ENCODE results near the gene MOV10L1. TPM values are rescaled to one million over a fixed set of nuclear protein-coding genes. Genes with fewer than 3 reads are reported as not detected.

The MOV10L1 gene
- total RNA-seq, 1 donor from 2014 or later, result 3.5 TPM

DNA sequence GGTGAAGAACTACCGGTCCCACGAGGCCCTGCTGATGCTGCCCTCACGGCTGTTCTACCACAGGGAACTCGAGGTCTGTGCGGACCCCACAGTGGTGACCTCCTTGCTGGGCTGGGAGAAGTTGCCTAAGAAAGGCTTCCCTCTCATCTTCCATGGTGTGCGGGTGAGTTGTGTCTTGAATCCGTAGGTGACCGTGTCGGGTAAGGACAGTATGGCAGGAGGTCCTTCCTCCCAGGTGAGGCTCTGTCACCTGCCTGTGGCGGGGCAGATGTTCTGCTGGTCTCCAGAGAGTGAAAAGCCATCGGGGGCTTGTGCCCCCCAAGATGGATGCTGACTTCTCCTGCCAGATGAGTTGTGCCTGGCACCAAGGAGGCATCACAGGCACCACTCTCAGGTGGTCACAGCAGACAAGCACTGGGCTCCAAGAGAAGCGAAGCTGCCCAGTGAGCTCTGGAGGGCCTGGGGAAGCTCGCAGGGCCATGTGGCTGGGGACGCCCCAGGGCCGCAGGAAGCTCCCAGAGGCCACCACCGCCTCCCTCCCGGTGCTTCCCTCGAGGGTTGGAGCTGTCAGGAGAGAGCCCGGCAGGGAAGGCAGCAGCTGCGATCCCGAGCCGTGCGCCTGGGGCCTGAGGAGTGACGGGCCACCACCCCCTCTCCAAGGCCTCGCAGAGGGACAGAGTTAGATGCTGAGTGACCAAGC lies 63.4 kb downstream of the MOV10L1 start:
- no peaks in the 10 kb centered on the region for H3K4me1 Mint-ChIP-seq
- H3K4me3 Mint-ChIP-seq, result no peak overlapping the region
- TF ChIP-seq, protein P1, sequence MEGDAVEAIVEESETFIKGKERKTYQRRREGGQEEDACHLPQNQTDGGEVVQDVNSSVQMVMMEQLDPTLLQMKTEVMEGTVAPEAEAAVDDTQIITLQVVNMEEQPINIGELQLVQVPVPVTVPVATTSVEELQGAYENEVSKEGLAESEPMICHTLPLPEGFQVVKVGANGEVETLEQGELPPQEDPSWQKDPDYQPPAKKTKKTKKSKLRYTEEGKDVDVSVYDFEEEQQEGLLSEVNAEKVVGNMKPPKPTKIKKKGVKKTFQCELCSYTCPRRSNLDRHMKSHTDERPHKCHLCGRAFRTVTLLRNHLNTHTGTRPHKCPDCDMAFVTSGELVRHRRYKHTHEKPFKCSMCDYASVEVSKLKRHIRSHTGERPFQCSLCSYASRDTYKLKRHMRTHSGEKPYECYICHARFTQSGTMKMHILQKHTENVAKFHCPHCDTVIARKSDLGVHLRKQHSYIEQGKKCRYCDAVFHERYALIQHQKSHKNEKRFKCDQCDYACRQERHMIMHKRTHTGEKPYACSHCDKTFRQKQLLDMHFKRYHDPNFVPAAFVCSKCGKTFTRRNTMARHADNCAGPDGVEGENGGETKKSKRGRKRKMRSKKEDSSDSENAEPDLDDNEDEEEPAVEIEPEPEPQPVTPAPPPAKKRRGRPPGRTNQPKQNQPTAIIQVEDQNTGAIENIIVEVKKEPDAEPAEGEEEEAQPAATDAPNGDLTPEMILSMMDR (IDR thresholded peaks at IDR 0.05; ENCODE audit: unreplicated experiment), result no peak
- no peaks in the 10 kb centered on the region for H3K36me3 Mint-ChIP-seq
- no peak overlapping the region for H3K27ac Mint-ChIP-seq
- peaks cover 20% of the 10 kb centered on the region for H3K27me3 Mint-ChIP-seq (ENCODE audit: low read depth)
- DNase-seq (ENCODE audit: low spot score in 2 of 2, unreplicated experiment in 2 of 2), result no peak
- H3K9me3 Mint-ChIP-seq, result no peaks in the 10 kb centered on the region

DNA sequence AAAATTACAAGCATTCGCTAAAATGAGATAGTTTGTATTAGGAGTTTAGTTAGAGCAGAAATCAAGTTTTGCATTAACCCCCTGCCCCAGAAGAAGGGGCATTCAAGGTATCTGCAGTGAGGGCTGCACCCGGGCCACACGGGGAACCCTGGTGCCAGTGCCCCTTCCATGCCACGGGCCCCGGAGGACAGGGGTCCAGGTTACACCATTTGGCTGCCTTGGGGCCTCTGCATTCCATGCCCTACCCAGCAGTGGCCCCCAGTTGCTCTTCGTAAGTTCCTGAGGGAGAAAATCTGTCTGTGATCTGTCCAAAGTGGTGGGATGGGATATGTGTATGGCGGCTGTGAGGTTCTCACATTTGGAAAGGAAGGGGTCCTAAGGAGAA lies 63.9 kb downstream of the MOV10L1 start:
- Mint-ChIP-seq H3K36me3 (no peaks in the 10 kb centered on the region), H3K9me3 (no peaks in the 10 kb centered on the region), H3K27ac (no peak overlapping the region), H3K4me3 (no peak overlapping the region), H3K4me1 (no peaks in the 10 kb centered on the region), H3K27me3 (ENCODE audit: low read depth) (peaks cover 26% of the 10 kb centered on the region)
- TF ChIP-seq, protein P1 (IDR thresholded peaks at IDR 0.05; ENCODE audit: unreplicated experiment), result no peak
- DNase-seq (ENCODE audit: low spot score in 2 of 2, unreplicated experiment in 2 of 2), result no peak

DNA sequence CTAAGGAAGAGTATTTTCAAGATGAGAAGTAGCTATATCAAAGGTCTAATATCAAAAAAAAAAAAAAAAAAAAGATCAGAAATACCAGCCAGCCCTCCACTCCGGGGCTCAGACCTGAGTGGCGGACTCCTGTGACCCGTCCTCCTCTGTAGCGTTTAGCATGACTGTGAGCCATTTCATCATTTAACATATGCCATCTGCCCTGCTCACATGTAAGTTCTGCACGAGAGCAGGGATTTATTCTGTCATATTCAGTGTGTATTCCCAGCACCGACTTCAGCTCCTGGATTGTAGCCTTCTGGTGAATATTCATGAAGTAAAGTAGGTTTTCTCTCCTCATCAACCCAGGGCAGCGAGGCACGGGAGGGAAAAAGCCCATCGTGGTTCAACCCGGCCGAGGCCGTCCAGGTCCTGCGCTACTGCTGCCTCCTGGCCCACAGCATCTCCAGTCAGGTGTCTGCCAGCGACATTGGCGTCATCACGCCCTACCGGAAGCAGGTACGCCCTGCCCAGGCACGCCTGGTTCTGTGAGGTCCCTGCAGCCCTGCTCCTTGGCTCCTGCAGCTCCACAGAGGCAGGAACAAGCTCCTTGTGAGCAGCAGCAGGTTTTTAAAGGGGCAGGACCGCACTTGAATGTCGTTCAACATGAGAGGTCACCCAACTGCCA lies 68.0 kb downstream of the MOV10L1 start:
- H3K27ac Mint-ChIP-seq, result no peak overlapping the region
- no peaks in the 10 kb centered on the region for H3K9me3 Mint-ChIP-seq
- no peak overlapping the region for H3K4me3 Mint-ChIP-seq
- no peaks in the 10 kb centered on the region for H3K4me1 Mint-ChIP-seq
- no peaks in the 10 kb centered on the region for H3K36me3 Mint-ChIP-seq
- peaks cover 29% of the 10 kb centered on the region for H3K27me3 Mint-ChIP-seq (ENCODE audit: low read depth)
- TF ChIP-seq, protein P1 (IDR thresholded peaks at IDR 0.05; ENCODE audit: unreplicated experiment), result no peak
- no peak for DNase-seq (ENCODE audit: low spot score in 2 of 2, unreplicated experiment in 2 of 2)

DNA sequence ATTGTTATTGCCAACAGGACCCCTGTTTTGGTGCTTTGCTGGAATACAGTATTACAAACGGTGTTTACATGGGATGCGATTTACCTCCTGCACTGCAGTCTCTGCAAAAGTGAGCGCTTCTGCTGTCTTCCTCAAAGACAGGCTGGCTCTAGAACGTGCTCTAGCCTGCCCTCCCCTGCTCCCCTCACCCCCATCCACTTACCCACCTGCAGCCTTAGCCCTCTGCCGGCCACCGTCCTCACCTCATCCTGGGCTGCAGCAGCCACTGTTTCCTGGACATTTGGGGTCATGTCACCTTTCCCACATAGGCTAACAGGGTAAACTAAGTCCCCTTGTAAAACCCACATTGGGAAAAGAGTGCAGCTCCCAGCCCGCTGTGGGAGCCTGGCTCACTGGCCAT lies 71.1 kb downstream of the MOV10L1 start:
- H3K4me3 Mint-ChIP-seq, result no peak overlapping the region
- no peak for DNase-seq (ENCODE audit: low spot score in 2 of 2, unreplicated experiment in 2 of 2)
- H3K27me3 Mint-ChIP-seq (ENCODE audit: low read depth), result peaks cover 31% of the 10 kb centered on the region
- H3K4me1 Mint-ChIP-seq, result no peaks in the 10 kb centered on the region
- H3K27ac Mint-ChIP-seq, result no peak overlapping the region
- TF ChIP-seq, protein P1 (IDR thresholded peaks at IDR 0.05; ENCODE audit: unreplicated experiment), result no peak
- H3K9me3 Mint-ChIP-seq, result no peaks in the 10 kb centered on the region
- no peaks in the 10 kb centered on the region for H3K36me3 Mint-ChIP-seq

DNA sequence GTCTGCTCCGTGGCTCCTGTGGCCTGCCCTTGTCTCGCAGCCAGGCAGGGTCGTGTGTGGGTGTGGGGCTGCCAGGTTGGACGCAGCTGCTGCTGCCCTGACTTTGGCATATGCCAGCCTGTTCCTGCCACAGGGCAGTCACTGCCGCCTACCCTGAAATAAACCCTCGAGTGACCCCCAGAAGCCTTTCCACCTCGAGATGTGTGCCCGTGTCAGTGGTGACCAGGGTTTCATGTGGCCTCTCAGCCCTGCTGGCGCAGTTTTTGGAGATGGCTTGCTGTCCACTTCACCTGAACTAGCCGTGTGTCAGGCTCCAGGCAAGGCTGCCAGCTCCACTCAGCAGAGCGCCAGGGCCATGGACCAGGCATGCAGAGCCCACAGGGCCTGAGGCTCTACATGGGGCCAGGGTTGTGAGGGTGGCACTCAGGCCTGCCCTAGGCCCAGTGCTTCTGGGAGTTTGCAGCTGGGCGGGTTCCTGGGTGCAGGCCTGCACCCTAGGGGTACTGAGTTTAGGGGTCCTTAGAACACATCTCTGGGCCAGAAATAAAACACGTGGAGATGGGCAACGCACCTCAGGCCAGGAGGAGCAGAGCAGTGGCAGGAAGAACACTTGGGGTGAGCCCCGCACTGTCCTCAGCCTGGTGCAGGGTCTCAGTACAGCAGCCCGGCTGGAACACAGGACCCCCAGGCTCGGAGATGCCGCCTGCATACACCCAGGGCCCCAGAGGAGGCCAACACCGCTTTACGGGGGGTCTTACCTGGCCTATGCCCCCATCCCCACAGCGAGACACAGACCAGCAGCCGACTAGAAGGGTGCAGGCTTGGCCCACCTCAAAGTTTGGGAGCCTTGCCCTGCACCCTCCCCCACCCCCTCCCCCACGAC lies 71.9 kb downstream of the MOV10L1 start:
- Mint-ChIP-seq H3K9me3 (no peaks in the 10 kb centered on the region), H3K4me1 (no peaks in the 10 kb centered on the region), H3K4me3 (no peak overlapping the region), H3K36me3 (no peaks in the 10 kb centered on the region), H3K27ac (no peak overlapping the region), H3K27me3 (ENCODE audit: low read depth) (peaks cover 31% of the 10 kb centered on the region)
- TF ChIP-seq, protein P1 (IDR thresholded peaks at IDR 0.05; ENCODE audit: unreplicated experiment), result no peak
- DNase-seq (ENCODE audit: low spot score in 2 of 2, unreplicated experiment in 2 of 2), result no peak

Measured in mesothelial cell of epicardium (in vitro differentiated cells).